HFFc6 (cell line): ENCODE data around the gene DZIP1. TPM values are rescaled to one million over a fixed set of nuclear protein-coding genes. Genes with fewer than 3 reads are reported as not detected.

ENCODE experiments used
- DNase-seq: peaks from one replicate; pipeline ENCODE4 v3.0.0-alpha.2; 2018
- H3K27ac Mint-ChIP-seq: 2 replicates; pipeline ENCODE4 v1.8.0; 2020; ENCODE audit warnings: mild to moderate bottlenecking, mixed read lengths
- H3K27me3 Mint-ChIP-seq: 2 replicates; pipeline ENCODE4 v1.8.0; 2021; ENCODE audit warnings: mild to moderate bottlenecking, moderate library complexity, mixed read lengths; ENCODE audit not compliant: insufficient read depth
- H3K36me3 Mint-ChIP-seq: 2 replicates; pipeline ENCODE4 v1.8.0; 2021; ENCODE audit warnings: low read depth, mixed read lengths
- H3K4me1 Mint-ChIP-seq: 2 replicates; pipeline ENCODE4 v1.8.0; 2020; ENCODE audit warnings: low read depth, mixed read lengths
- H3K4me3 Mint-ChIP-seq: 2 replicates; pipeline ENCODE4 v1.8.0; 2020; ENCODE audit warnings: mild to moderate bottlenecking, moderate library complexity, mixed read lengths
- H3K9me3 Mint-ChIP-seq: 2 replicates; pipeline ENCODE4 v1.8.0; 2020; ENCODE audit warnings: mild to moderate bottlenecking, mixed read lengths
- CTCF ChIP-seq: fragments of 200-600 bp; sonication (generic); IDR thresholded peaks from 2 replicates; pipeline ENCODE4 v1.5.0; 2021; ENCODE audit warnings: antibody characterized with exemption, mild to moderate bottlenecking
- total RNA-seq, 6 experiments: library from RNA; stranded (reverse); fragmentation: NEBNext Ultra II Directional; extraction: Animal tissue kit (Norgen Biotek cat#: 25700); gene quantifications; 2 replicates in 1 of 6; 3 replicates in 5 of 6; pipeline ENCODE4 v1.2.3, GENCODE V29; 2021

The DZIP1 gene
- total RNA-seq, 6 experiments from 2014 or later: 39.3 to 43.8 (median 42.0) TPM

GRCh38 chr13:95564733-95565291 lies 79.7 kb downstream of the DZIP1 start:
- no peak for TF ChIP-seq CTCF
- no peak overlapping the region for H3K4me3 Mint-ChIP-seq
- H3K27ac Mint-ChIP-seq: no peak overlapping the region; the same call in 1 of the 2 replicates
- 0 out of 2 replicates have a peak, but pooled peaks cover 6% of the 10 kb centered on the region for H3K9me3 Mint-ChIP-seq
- peaks cover 12% of the 10 kb centered on the region for H3K4me1 Mint-ChIP-seq
- peak; percentile 46 for DNase-seq
- peaks cover 12% of the 10 kb centered on the region for H3K27me3 Mint-ChIP-seq
- peaks cover 4% of the 10 kb centered on the region; the same call in 1 of the 2 replicates for H3K36me3 Mint-ChIP-seq

GRCh38 chr13:95564091-95564490 lies 80.4 kb downstream of the DZIP1 start:
- TF ChIP-seq CTCF: peak; percentile 31; the same call in 1 of the 2 replicates
- DNase-seq: peak; percentile 7
- H3K4me1 Mint-ChIP-seq: peaks cover 12% of the 10 kb centered on the region
- peaks cover 4% of the 10 kb centered on the region; the same call in 1 of the 2 replicates for H3K36me3 Mint-ChIP-seq
- no peak overlapping the region for H3K27ac Mint-ChIP-seq
- peaks cover 10% of the 10 kb centered on the region for H3K27me3 Mint-ChIP-seq
- H3K4me3 Mint-ChIP-seq: no peak overlapping the region
- H3K9me3 Mint-ChIP-seq: 0 out of 2 replicates have a peak, but pooled peaks cover 6% of the 10 kb centered on the region

GRCh38 chr13:95560387-95560786 lies 84.1 kb downstream of the DZIP1 start:
- H3K4me3 Mint-ChIP-seq: no peak overlapping the region
- no peaks in the 10 kb centered on the region for H3K36me3 Mint-ChIP-seq
- no peaks in the 10 kb centered on the region for H3K9me3 Mint-ChIP-seq
- TF ChIP-seq CTCF: no peak
- peaks cover 12% of the 10 kb centered on the region for H3K4me1 Mint-ChIP-seq
- H3K27me3 Mint-ChIP-seq: peaks cover 21% of the 10 kb centered on the region
- no peak overlapping the region for H3K27ac Mint-ChIP-seq
- DNase-seq: no peak

GRCh38 chr13:95559100-95559499 lies 85.4 kb downstream of the DZIP1 start:
- Mint-ChIP-seq H3K36me3 (no peaks in the 10 kb centered on the region), H3K9me3 (no peaks in the 10 kb centered on the region), H3K4me3 (no peak overlapping the region), H3K27ac (no peak overlapping the region), H3K27me3 (peaks cover 29% of the 10 kb centered on the region), H3K4me1 (peaks cover under 1% of the 10 kb centered on the region; the same call in 1 of the 2 replicates)
- TF ChIP-seq CTCF: no peak
- DNase-seq: no peak

GRCh38 chr13:95557013-95557412 lies 87.5 kb downstream of the DZIP1 start:
- no peak for TF ChIP-seq CTCF
- H3K9me3 Mint-ChIP-seq: no peaks in the 10 kb centered on the region
- H3K4me3 Mint-ChIP-seq: no peak overlapping the region

More at GRCh38 chr13:95557013-95557412, 87.5 kb downstream of the DZIP1 start:
- Mint-ChIP-seq H3K27ac (no peak overlapping the region), H3K4me1 (no peaks in the 10 kb centered on the region), H3K36me3 (no peaks in the 10 kb centered on the region), H3K27me3 (peaks cover 37% of the 10 kb centered on the region)
- DNase-seq: no peak
